Endometrium (tissue), 2 donors: Measurements from ENCODE around the gene SEC16A.

Experiments used
- FAIRE-seq: peaks from 2 replicates; lab custom pipeline; 2012; peaks lifted over from hg19 to GRCh38; lab: Jason Lieb, UNC
- donor health status: control.
- donor health status: control.

The SEC16A gene, protein sequence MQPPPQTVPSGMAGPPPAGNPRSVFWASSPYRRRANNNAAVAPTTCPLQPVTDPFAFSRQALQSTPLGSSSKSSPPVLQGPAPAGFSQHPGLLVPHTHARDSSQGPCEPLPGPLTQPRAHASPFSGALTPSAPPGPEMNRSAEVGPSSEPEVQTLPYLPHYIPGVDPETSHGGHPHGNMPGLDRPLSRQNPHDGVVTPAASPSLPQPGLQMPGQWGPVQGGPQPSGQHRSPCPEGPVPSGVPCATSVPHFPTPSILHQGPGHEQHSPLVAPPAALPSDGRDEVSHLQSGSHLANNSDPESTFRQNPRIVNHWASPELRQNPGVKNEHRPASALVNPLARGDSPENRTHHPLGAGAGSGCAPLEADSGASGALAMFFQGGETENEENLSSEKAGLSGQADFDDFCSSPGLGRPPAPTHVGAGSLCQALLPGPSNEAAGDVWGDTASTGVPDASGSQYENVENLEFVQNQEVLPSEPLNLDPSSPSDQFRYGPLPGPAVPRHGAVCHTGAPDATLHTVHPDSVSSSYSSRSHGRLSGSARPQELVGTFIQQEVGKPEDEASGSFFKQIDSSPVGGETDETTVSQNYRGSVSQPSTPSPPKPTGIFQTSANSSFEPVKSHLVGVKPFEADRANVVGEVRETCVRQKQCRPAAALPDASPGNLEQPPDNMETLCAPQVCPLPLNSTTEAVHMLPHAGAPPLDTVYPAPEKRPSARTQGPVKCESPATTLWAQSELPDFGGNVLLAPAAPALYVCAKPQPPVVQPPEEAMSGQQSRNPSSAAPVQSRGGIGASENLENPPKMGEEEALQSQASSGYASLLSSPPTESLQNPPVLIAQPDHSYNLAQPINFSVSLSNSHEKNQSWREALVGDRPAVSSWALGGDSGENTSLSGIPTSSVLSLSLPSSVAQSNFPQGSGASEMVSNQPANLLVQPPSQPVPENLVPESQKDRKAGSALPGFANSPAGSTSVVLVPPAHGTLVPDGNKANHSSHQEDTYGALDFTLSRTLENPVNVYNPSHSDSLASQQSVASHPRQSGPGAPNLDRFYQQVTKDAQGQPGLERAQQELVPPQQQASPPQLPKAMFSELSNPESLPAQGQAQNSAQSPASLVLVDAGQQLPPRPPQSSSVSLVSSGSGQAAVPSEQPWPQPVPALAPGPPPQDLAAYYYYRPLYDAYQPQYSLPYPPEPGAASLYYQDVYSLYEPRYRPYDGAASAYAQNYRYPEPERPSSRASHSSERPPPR (N-terminal part only)

DNA sequence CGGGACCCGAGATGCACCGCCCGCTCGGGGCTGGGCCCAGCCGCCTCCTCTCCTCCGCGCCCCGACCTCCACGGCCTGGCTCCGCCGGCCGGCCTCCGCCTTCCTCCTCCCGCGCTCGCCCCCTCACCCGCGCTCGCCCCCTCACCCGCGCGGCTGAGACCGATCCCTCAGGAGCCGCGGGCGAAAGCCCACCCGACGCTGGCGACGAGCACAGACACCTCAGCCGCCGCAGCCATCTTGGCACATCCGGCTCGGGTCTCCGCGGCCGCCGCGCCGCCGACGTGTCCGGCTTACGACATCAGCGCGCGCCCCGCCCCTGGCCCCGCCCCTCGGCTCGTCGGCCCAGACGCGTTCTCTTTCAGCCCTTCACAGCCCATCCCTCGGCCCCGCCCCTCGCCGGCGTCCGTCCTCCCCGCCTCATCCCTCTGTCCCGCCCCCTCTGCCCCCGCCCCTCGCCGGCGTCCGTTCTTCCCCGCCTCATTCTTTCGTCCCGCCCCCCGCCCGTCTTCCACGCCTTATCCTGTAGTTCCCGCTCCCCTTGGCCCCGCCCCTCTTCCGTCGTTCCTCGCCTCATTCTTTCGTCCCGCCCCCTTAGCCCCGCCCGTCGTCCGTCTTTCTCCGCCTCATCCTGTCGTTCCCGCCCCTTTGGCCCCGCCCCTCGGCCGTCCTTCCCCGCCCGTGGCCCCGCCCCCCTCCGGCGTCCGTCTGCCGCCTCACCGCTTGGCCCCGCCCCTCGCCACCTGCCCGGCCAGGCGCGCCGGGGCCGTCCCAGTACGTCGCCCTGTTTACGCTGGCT, at the start of gene SEC16A:
Gene SEC16A, minus strand, starts transcription at position 248 of the 796 bp plus-strand sequence. CDS start 5,425 bp downstream, outside the sequence.
- FAIRE-seq = no peak

GRCh38 chr9:136531904-136532798, 49.3 kb upstream of the SEC16A start:
- no peak for FAIRE-seq

GRCh38 chr9:136531186-136531903, 48.5 kb upstream of the SEC16A start:
- FAIRE-seq = no peak

GRCh38 chr9:136530461-136531089, 47.7 kb upstream of the SEC16A start:
- no peak for FAIRE-seq

- FAIRE-seq = no peak
Measured at GRCh38 chr9:136529516-136530460, 46.9 kb upstream of the SEC16A start.

- FAIRE-seq = no peak
Measured at GRCh38 chr9:136528716-136529341, 46.0 kb upstream of the SEC16A start.

DNA sequence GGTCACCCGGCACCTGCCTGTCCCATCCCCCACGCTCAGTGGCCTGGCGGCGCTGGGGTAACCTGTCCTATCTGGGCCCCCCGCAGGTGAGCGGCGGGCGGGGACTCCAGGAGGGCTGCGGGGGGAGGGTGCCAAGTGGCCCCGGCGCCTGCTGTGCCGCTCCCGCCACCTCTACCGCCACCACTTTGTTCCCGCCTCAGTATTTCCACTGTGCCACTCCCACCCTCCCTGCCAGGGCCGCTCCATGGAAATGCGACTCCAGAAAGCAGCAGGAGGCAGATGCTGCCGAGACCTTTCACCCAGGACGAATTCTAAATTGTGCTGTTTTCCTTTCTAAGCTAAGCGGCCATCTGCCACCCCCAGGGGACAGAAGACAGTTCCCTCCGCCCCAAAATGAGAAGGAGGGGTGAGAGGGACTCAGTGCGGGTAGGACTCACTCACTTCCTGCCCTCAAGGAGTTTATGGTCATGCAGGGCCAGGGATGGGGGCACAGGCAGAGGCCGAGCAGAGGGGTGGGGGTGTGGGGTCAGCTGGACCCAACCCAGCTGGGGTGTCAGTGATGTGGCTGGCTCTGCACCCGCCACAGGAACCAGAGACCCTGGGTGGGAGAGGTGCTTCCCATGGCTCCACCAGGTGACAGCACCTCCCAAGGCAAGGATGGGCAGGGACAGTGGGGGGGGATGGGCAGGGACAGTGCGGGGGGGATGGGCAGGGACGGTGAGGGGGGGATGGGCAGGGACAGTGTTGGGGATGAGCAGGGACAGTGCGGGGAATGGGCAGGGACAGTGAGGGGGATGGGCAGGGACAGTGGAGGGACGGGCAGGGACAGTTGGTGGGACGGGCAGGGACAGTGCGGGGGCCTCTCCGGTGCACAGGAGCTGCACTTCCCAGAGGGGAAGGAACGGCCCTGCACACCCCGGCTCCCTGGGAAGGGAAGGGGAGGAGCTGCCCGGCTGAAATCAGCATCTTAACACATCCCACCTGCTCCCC, 45.2 kb upstream of the SEC16A start:
- FAIRE-seq = no peak

DNA sequence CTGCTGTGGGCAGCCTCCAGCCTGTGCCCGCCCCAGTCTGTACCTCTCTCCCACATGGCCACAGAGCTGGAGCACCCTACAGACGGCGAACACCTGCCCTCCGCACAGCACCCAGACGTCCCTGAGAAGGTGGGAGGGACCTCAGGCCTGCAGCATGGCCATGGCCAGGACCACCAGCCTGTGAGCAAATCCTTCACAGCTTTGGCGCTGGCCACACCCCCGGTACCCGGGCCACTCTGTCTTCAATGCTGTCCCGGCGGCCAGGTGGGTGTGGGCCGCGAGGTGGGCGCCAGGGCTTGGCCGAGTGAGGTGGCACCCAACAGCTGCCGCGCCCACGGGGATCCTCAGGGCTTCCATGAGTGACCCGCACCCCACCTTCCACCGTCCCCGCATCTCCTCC, 44.3 kb upstream of the SEC16A start:
- FAIRE-seq = no peak

- FAIRE-seq = no peak
Measured at GRCh38 chr9:136526625-136527066, 43.8 kb upstream of the SEC16A start.

DNA sequence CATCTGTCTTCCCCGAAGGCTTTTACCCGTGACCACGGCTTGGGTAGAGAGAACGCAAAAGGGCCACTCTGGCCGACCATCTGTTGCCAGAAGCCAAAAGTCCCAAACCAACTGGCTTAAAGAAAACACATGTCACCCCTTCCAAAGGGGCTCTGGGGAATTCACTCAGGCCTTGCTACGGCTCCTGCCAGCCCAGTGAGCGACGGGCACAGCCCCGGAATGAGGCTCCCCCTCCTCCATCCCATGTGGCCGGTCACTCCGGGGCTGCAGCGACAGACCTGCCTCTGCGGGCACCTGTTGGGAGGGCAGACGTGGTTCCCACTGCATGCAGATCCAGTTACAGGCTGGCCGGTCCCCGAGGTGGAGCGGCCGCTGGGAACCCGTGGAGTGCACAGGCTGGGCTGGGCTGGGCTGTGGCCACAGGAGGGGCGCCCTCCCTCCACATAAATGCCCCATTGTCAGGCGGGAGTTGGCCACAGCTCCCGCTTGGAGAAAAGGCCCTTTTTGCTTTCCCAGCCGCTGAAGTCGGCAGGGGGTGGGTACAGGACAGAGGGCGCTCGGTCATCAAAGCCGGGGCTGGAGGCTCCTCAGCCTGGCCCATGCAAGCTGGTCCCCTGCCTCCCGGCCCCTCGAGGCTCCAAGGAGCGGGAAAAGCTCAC, 43.1 kb upstream of the SEC16A start:
- FAIRE-seq = no peak

- FAIRE-seq = no peak
Measured at GRCh38 chr9:136525207-136525606, 42.4 kb upstream of the SEC16A start.

GRCh38 chr9:136522314-136523237, 39.7 kb upstream of the SEC16A start:
- no peak for FAIRE-seq

GRCh38 chr9:136521537-136521936, 38.7 kb upstream of the SEC16A start:
- FAIRE-seq = no peak

- FAIRE-seq = no peak
Measured at GRCh38 chr9:136520053-136520540, 37.3 kb upstream of the SEC16A start.
